SK-N-MC (cell line): ENCODE results near the gene MYF5.

Source experiments
- DNase-seq: peaks from one replicate; pipeline ENCODE4 v3.0.0-alpha.2; 2011; ENCODE audit warnings: low read depth, low spot score
- H3K27ac ChIP-seq: fragments of 200-600 bp; sonication (generic); 2 replicates; pipeline ENCODE4 v1.5.1; 2016; ENCODE audit warnings: mixed run types
- H3K36me3 ChIP-seq: fragments of 200-600 bp; sonication (generic); 2 replicates; pipeline ENCODE4 v1.6.1; 2017; ENCODE audit warnings: antibody characterized with exemption, low read length, mixed read lengths; ENCODE audit not compliant: insufficient read depth
- H3K4me3 ChIP-seq: fragments of 200-600 bp; sonication (generic); 2 replicates; pipeline ENCODE4 v1.5.1; 2016
- H3K9ac ChIP-seq: fragments of 200-600 bp; sonication (generic); 2 replicates; pipeline ENCODE4 v1.8.0; 2017; ENCODE audit warnings: mixed run types, mixed read lengths; ENCODE audit not compliant: insufficient read length
- H3K9me3 ChIP-seq: fragments of 200-600 bp; sonication (generic); 2 replicates; pipeline ENCODE4 v1.6.1; 2017; ENCODE audit warnings: low read depth, mild to moderate bottlenecking, antibody characterized with exemption, low read length, moderate library complexity, mixed read lengths
- EZH2 ChIP-seq: fragments of 200-600 bp; sonication (generic); IDR thresholded peaks from one replicate; pipeline ENCODE4 v1.6.1; 2017; ENCODE audit warnings: antibody characterized with exemption
- FOXP2 ChIP-seq: optimal IDR thresholded peaks from 2 replicates; pipeline ENCODE3; 2011; ENCODE audit warnings: mild to moderate bottlenecking, moderate library complexity; ENCODE audit not compliant: insufficient read depth; ENCODE audit errors: extremely low read length, control extremely low read depth
- POLR2AphosphoS5 ChIP-seq: IDR thresholded peaks from 2 replicates; pipeline ENCODE4 v1.6.1; 2012; ENCODE audit warnings: mild to moderate bottlenecking, low read depth, low read length, borderline replicate concordance

Gene MYF5

GRCh38 chr12:80690090-80690489 is 26.6 kb upstream of the MYF5 start:
- Histone ChIP-seq H3K9ac (no peak overlapping the region), H3K4me3 (no peak overlapping the region), H3K36me3 (no peaks in the 10 kb centered on the region), H3K9me3 (no peaks in the 10 kb centered on the region), H3K27ac (no peak overlapping the region)
- no peak for TF ChIP-seq POLR2AphosphoS5
- no peak for TF ChIP-seq EZH2
- no peak for TF ChIP-seq FOXP2
- DNase-seq: no peak

- Histone ChIP-seq H3K9ac (no peak overlapping the region), H3K36me3 (no peaks in the 10 kb centered on the region), H3K4me3 (no peak overlapping the region), H3K27ac (no peak overlapping the region), H3K9me3 (no peaks in the 10 kb centered on the region)
- no peak for TF ChIP-seq EZH2
- TF ChIP-seq FOXP2: no peak
- TF ChIP-seq POLR2AphosphoS5: no peak
- no peak for DNase-seq
These were observed 26.2 kb upstream of the MYF5 start for GRCh38 chr12:80690513-80690912.

GRCh38 chr12:80692114-80692513 is 24.6 kb upstream of the MYF5 start:
- H3K27ac ChIP-seq: no peak overlapping the region

GRCh38 chr12:80697270-80697887 is 19.3 kb upstream of the MYF5 start:
- no peak for DNase-seq
- no peak overlapping the region for H3K4me3 ChIP-seq
- no peak for TF ChIP-seq FOXP2
- TF ChIP-seq POLR2AphosphoS5: no peak
- no peak for TF ChIP-seq EZH2
- H3K27ac ChIP-seq: no peak overlapping the region
- H3K9me3 ChIP-seq: no peaks in the 10 kb centered on the region
- no peaks in the 10 kb centered on the region for H3K36me3 ChIP-seq
- H3K9ac ChIP-seq: no peak overlapping the region

More at GRCh38 chr12:80692114-80692513, 24.6 kb upstream of the MYF5 start:
- DNase-seq: no peak
- Histone ChIP-seq H3K36me3 (no peaks in the 10 kb centered on the region), H3K9ac (no peak overlapping the region), H3K4me3 (no peak overlapping the region), H3K9me3 (no peaks in the 10 kb centered on the region)
- TF ChIP-seq POLR2AphosphoS5 (no peak), EZH2 (no peak), FOXP2 (no peak)

GRCh38 chr12:80698256-80698655 is 18.5 kb upstream of the MYF5 start:
- H3K9ac ChIP-seq: no peak overlapping the region
- no peak for DNase-seq
- no peak overlapping the region for H3K27ac ChIP-seq
- H3K4me3 ChIP-seq: no peak overlapping the region
- no peaks in the 10 kb centered on the region for H3K9me3 ChIP-seq
- H3K36me3 ChIP-seq: no peaks in the 10 kb centered on the region
- TF ChIP-seq EZH2 (no peak), POLR2AphosphoS5 (no peak), FOXP2 (no peak)

GRCh38 chr12:80698847-80699542 is 17.7 kb upstream of the MYF5 start:
- H3K36me3 ChIP-seq: no peaks in the 10 kb centered on the region
- DNase-seq: no peak
- no peak overlapping the region for H3K9ac ChIP-seq
- TF ChIP-seq POLR2AphosphoS5 (no peak), EZH2 (no peak), FOXP2 (no peak)
- no peak overlapping the region for H3K4me3 ChIP-seq
- no peak overlapping the region for H3K27ac ChIP-seq
- H3K9me3 ChIP-seq: no peaks in the 10 kb centered on the region

- H3K36me3 ChIP-seq: no peaks in the 10 kb centered on the region
- H3K9ac ChIP-seq: no peak overlapping the region
- H3K9me3 ChIP-seq: no peaks in the 10 kb centered on the region
- H3K27ac ChIP-seq: no peak overlapping the region
- H3K4me3 ChIP-seq: no peak overlapping the region
- DNase-seq: no peak
- no peak for TF ChIP-seq POLR2AphosphoS5
- TF ChIP-seq FOXP2: no peak
- TF ChIP-seq EZH2: no peak
These were observed 16.4 kb upstream of the MYF5 start for GRCh38 chr12:80700327-80700726.

GRCh38 chr12:80701388-80701787 is 15.3 kb upstream of the MYF5 start:
- no peak for DNase-seq
- TF ChIP-seq FOXP2: no peak
- no peak for TF ChIP-seq EZH2
- no peak for TF ChIP-seq POLR2AphosphoS5
- Histone ChIP-seq H3K9me3 (no peaks in the 10 kb centered on the region), H3K27ac (no peak overlapping the region), H3K36me3 (no peaks in the 10 kb centered on the region), H3K4me3 (no peak overlapping the region), H3K9ac (no peak overlapping the region)
